Activated gamma-delta T cell treated with anti-CD3 and anti-CD28 coated beads, Interleukin-2, amount 50 U/mL, for 16 hours (primary cell): ENCODE data around the gene TSHB.

ENCODE experiments used
- DNase-seq: peaks from one replicate; pipeline ENCODE4 v3.0.0-alpha.2; 2020; ENCODE audit warnings: low read depth

The TSHB gene

GRCh38 chr1:115060501-115060900 is 30.9 kb downstream of the TSHB start:
- DNase-seq = no peak

- DNase-seq = peak; percentile 87
Observed at GRCh38 chr1:115062542-115063004, 32.9 kb downstream of the TSHB start.

GRCh38 chr1:115063228-115063901 is 33.7 kb downstream of the TSHB start:
- no peak for DNase-seq

GRCh38 chr1:115064461-115064860 is 34.8 kb downstream of the TSHB start:
- DNase-seq = no peak

- no peak for DNase-seq
Observed at GRCh38 chr1:115065021-115065420, 35.4 kb downstream of the TSHB start.

GRCh38 chr1:115067161-115067859 is 37.7 kb downstream of the TSHB start:
- no peak for DNase-seq

- no peak for DNase-seq
Observed at GRCh38 chr1:115068826-115069585, 39.4 kb downstream of the TSHB start.

- DNase-seq = no peak
Observed at GRCh38 chr1:115069659-115070308, 40.2 kb downstream of the TSHB start.

GRCh38 chr1:115071012-115071664 is 41.5 kb downstream of the TSHB start:
- no peak for DNase-seq

GRCh38 chr1:115073298-115074087 is 43.9 kb downstream of the TSHB start:
- DNase-seq = no peak

GRCh38 chr1:115074839-115075534 is 45.4 kb downstream of the TSHB start:
- no peak for DNase-seq

- no peak for DNase-seq
Observed at GRCh38 chr1:115076384-115076915, 46.8 kb downstream of the TSHB start.

GRCh38 chr1:115077286-115077983 is 47.8 kb downstream of the TSHB start:
- no peak for DNase-seq

- no peak for DNase-seq
Observed at GRCh38 chr1:115077984-115078330, 48.3 kb downstream of the TSHB start.

- no peak for DNase-seq
Observed at GRCh38 chr1:115078708-115079107, 49.1 kb downstream of the TSHB start.

- no peak for DNase-seq
Observed at GRCh38 chr1:115082949-115083348, 53.3 kb downstream of the TSHB start.
